Measurements from ENCODE around the gene CACNA1G. TPM values are rescaled to one million over a fixed set of nuclear protein-coding genes. Genes with fewer than 3 reads are reported as not detected.
A peak's percentile ranks its signal among the peaks of the same experiment; 100 is the strongest.

Gene CACNA1G
- total RNA-seq, 1 experiment from 2014 or later, result 0.05 TPM

DNA sequence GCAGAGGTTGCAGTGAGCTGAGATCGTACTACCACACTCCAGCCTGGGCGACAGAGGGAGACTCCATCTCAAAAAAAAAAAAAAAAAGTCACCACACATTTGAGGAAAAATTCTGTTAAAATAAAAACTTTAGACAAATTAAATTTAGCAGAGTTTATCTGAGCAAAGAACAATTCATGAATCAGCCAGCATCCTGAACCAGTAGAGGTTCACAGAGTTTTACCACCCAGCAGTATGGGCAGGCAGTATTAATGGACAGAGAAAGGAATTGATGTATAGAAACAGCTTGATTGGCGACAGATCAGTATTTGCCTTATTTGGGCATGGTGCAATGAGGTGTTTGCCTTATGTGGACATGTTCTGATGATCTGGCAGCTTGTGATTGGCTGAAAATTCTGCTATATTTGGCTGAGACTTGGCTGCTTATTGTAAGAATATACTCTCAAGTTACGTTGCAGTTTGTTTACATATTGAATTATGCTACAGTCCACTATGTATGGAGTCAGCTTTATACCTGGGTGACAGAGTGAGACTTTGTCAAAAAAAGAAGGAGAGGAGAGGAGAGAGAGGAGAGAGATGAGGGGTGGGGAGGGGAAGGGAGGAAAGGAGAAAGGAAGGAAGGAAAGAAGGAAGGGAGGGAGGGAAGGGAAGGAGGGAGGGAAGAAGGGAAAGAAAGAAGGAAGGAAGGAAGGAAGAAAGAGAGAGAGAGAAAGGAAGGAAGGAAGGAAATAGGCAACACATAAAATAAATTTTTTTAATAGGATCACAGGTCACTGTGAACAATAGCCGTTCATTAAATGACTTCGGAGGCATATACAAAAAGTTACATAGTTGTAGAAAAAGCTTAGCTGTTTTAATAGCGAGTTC lies 88.8 kb downstream of the CACNA1G start:
- DNase-seq (ENCODE audit: low spot score), result peak; percentile 39

DNA sequence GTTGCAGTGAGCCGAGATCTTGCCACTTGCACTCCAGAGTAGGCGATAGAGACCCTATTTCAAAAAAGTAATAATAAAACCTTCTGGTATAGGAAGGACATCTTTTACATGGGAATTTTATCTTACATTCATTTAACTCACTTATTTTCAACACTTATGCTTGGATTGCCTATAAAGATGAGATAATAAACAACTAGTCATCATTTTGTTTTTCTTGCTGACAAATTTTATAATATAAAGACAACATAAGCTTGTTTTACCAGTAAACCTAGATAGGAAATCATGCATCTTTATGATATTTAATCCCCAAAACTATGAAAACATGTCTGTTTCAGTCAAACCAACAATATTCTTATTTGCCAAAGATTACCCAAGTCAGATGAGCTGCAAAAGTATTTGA lies 91.1 kb downstream of the CACNA1G start:
- DNase-seq (ENCODE audit: low spot score), result no peak

DNA sequence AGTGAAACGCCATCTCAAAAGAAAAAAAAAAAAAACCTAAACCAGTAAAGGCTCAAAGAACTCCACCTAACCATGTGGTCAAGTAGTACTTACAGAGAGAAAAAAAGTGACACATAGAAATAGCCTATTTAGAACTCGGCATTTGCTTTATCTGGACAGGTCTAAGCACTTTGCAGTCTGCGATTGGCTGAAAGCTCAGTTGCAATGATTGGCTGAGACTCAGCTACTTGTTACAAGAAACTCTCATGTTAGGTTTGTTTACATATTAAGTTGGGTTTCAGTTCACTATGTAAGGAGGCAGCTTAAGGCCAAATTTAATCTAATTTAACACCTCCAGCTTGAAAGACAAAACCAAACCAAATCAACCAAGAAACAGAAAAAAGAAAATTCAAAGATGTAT lies 93.2 kb downstream of the CACNA1G start:
- no peak for DNase-seq (ENCODE audit: low spot score)

GRCh38 chr17:50656509-50656908 lies 96.0 kb downstream of the CACNA1G start:
- DNase-seq (ENCODE audit: low spot score), result no peak

DNA sequence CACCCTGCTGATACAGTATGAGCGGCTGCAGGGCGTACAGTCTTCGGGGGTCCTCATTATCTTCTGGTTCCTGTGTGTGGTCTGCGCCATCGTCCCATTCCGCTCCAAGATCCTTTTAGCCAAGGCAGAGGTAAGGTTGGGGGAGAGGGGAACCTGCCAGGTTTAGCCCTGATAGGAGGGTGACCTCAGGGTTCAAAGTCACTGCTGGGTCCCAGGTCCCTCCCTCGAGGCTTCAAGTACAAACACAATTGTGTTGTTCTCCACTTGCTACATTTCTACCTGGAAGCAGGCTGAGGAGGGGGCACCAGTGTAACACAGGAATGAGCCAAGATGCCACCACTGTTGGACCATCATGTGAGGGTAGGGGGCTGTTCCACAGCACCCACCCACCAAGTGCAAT lies 96.5 kb downstream of the CACNA1G start:
- no peak for DNase-seq (ENCODE audit: low spot score)

- DNase-seq (ENCODE audit: low spot score), result peak; percentile 37
Observed at GRCh38 chr17:50657627-50658026, 97.1 kb downstream of the CACNA1G start.

- no peak for DNase-seq (ENCODE audit: low spot score)
Observed at GRCh38 chr17:50658616-50659015, 98.1 kb downstream of the CACNA1G start.

DNA sequence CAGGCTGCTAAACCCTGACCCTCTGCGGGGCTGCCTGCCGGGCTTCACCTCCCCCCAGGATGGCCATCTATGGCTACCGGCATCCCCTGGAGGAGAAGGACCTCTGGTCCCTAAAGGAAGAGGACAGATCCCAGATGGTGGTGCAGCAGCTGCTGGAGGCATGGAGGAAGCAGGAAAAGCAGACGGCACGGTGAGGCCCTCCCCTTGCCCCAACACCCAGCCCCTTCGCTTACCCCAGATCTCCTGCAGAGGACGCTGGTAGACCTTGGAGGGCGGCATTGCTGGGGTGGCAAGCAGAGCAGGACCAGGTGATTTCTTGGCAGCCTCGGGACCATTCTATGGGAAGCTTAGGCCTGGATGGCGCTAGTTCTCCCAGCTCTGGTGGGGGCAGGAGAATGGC lies 98.7 kb downstream of the CACNA1G start:
- no peak for DNase-seq (ENCODE audit: low spot score)

GRCh38 chr17:50660042-50660886 lies 99.7 kb downstream of the CACNA1G start:
- peak; percentile 86 for DNase-seq (ENCODE audit: low spot score)

- no peak for DNase-seq (ENCODE audit: low spot score)
Observed at GRCh38 chr17:50660887-50661345, 100.4 kb downstream of the CACNA1G start.

- peak; percentile 36 for DNase-seq (ENCODE audit: low spot score)
Observed at GRCh38 chr17:50661348-50661747, 100.8 kb downstream of the CACNA1G start.

DNA sequence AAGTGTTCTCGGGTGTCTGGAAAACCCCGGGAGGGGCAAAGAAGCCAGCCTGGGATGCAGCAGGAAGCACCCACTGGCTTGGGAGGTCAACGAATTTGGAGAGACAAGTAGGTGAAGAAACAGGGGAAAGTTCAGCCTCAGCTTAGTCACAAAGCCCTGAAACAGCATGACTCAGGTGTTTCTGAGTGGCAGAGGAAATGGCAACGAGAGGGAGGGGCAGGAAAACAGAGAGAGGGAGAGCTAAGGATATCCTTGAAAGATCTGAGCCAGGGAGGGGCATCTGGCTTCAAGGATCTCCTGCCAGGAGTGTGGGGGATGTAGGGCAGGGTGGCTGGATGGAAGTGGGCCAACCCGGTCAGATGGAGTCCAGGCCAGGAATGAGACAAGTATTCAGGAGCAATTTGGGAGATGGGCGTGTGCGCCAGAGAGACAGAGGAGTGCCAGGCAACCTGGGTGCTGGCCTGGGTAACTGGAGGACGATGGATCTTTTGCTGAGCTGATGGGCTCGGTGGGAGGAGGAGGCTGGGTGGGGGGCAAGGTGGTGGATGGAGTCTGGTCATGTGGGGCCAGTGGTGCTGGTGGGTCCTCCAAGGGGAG lies 101.4 kb downstream of the CACNA1G start:
- DNase-seq (ENCODE audit: low spot score), result peak; percentile 94

DNA sequence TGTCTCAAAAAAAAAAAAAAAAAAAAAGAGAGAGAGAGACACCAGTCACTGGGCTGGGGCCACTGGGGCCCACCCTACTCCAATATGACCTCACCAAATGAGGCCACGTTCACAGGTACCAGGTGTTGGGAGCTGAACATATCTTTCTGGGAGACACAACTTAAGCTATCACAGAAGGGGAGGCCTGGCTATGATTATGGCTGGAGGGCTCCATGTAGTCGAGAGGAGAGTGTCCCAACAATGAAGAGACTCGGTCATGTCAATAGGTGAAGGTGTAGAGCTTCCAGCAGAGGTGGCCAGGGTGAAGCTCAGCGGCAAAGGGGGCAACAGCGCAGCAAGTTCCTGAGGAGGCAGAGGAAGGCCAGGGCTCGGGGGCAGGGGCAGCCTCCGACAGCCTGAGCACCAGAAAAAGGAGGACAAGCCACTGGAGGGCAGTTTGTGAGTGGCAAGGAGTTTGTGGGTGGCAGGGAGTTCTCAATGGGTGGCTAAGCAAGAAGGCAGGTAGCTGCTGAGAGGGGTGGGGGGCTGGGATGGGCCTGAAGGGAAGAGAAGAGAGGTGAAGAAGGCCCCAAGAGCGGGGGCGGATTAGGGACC lies 102.2 kb downstream of the CACNA1G start:
- no peak for DNase-seq (ENCODE audit: low spot score)

DNA sequence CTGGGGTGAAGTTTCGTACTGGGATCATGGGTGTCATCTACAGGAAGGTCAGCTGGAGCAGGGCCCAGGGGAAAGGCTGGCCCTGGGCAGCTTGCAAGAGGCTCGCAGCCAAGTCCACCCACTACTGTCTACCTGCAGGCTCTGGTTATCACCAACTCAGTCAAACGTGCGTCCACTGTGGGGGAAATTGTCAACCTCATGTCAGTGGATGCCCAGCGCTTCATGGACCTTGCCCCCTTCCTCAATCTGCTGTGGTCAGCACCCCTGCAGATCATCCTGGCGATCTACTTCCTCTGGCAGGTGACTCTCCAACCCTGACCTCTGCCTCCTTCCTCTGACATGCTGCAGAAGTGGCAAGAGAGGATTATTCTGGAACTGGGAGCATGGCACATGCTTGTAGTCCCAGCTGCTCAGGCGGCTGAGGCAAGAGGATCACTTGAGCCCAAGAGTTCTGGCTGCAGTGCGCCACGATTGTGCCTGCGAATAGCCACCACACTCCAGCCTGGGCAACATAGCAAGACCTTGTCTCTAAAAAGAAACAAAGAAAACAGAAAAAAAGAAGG lies 103.4 kb downstream of the CACNA1G start:
- DNase-seq (ENCODE audit: low spot score), result no peak

DNA sequence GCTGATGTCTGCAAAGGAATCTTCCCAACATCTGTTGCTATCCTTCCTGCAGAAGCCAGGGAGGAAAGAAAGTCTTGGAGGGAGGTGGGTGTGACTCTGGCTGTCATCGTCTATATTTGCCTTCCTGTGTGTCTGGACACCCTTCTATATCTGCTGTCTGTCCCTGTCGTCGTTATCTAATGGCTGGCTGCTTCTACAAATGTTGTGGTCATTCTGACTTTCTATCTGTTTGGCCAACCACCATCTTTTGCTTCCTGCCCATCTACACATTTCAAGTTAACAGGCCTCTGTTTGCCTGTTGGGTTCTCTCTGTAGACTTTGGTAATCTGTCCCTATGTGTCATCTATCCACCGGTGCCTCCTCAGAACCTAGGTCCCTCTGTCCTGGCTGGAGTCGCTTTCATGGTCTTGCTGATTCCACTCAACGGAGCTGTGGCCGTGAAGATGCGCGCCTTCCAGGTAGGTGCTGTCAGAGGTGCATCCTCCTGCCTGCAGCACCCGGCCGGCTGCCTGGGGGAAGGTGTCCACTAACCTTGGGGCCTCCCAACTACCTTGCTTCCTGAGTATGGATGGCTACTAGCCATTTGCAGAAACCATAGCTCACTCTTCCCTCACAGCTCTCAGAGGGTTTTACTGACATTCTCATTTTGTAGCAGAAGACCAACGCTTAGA lies 104.4 kb downstream of the CACNA1G start:
- DNase-seq (ENCODE audit: low spot score), result no peak

GRCh38 chr17:50665838-50666237 lies 105.3 kb downstream of the CACNA1G start:
- DNase-seq (ENCODE audit: low spot score), result no peak

DNA sequence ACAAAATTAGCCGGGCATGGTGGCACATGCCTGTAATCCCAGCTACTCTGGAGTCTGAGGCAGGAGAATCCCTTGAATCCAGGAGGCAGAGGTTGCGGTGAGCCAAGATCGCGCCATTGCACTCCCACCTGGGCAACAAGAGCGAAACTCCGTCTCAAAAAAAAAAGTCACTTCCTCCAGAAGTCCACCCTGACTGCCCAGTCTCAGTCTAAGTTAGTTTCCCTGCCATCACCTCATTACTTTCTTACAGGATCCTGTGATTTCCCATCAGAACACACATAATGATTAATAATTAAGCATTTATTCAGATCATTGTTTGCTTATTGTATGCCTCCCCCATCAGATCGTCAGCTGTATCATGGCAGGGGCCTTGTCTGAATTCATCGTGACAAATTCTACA lies 105.8 kb downstream of the CACNA1G start:
- DNase-seq (ENCODE audit: low spot score), result no peak

GRCh38 chr17:50667259-50668024 lies 106.9 kb downstream of the CACNA1G start:
- DNase-seq (ENCODE audit: low spot score), result no peak

DNA sequence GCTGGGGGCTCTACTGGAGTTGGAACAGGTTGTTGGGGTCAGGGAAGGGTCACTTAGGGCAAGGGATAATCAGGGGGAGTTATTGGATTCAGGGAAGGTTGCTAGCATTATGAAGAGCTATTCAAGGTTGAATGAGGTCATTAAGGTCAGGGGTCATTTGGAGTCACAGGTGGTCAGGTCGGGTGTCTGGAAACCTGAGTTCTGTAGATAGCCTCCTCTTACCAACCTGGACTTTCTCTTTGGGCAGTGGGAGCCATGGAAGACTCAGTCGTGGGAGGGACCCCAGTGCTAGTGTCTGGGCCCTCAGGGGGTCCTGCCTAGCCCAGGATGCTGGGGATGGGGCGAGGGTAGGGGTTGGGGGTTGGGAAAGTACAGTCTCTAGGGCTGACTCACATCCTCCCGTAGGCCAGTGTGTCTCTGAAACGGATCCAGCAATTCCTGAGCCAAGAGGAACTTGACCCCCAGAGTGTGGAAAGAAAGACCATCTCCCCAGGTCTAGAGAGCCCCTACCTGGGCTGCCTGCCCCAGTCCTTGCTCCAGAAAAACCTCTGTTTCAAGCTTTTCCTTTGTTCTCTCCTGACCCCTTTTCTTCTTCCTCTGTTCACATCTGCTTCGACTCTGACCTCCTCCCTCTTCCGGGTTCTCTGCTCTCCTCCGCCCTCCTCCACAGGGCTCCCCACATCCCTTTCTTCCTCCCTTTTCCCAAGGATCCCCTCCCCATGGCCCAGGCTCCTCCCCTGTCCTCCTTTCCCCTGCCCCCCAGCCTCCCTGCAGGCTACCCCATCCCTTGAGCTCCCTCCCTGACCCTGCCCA lies 107.7 kb downstream of the CACNA1G start:
- no peak for DNase-seq (ENCODE audit: low spot score)
